HuH-7 (cell line): ENCODE results near the gene NPAS2.

Experiments used
- DNase-seq: peaks from one replicate; pipeline ENCODE4 v3.0.0; 2011; ENCODE audit warnings: low spot score

NPAS2 gene

DNA sequence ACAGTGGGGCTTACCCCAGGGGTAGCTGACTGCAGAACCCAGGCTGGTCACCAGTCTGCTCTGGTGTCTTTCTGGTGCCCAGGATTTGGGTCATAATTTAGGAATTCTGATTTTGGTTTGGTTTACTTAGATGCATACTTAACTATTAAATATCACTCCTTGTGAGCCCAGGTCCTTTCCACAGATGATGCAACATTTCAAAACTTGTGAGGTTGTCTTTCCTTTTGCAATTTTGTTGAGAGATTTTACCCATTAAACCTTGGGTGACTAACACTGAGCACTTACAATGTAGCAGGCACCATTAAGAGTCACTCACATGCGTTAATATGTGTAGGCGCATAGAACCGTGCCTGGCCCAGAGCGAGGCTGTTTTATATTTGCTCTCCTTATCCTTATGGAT is 120.3 kb downstream of the NPAS2 start:
- DNase-seq, result no peak

- no peak for DNase-seq
Observed at GRCh38 chr2:100940766-100941645, 121.1 kb downstream of the NPAS2 start.

GRCh38 chr2:100941646-100942240 is 121.8 kb downstream of the NPAS2 start:
- DNase-seq, result no peak

DNA sequence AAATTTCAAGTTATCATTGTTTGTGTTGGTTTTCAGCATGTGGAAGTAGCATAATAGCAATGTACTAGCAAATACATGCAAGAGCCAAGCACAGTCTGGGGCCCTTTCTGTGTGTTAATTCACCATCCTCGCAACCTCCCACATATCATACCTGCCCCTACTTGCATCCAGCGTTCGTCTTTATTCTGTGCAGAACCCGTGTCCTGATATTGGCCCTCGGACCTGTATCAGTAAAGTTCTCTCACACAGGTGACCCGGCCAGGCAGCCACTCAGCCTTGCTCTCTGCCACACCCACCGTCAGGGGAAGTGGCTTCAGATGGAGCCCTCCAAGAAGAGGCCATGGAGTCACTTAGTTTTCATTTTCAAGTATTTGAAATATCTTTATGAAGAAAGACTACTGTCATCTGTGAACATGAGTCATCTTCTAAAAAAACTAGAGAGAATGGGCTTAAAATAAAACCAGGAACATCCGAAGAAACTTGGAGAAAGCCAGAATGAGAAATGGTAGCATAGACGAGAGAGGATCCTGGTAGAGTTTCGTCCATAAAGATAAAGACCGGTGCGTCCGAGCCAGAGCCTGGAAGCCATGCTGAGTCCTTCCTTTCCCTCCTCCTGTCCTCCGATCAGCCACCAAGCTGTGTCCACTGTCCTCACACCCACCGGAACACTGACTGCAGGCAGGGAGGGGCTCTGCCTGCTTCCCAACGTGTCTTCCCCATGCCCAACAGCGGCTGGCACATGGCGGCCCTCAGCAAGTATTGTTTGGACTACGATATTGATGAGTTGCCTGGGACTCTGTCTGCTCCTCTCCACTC is 124.9 kb downstream of the NPAS2 start:
- no peak for DNase-seq

DNA sequence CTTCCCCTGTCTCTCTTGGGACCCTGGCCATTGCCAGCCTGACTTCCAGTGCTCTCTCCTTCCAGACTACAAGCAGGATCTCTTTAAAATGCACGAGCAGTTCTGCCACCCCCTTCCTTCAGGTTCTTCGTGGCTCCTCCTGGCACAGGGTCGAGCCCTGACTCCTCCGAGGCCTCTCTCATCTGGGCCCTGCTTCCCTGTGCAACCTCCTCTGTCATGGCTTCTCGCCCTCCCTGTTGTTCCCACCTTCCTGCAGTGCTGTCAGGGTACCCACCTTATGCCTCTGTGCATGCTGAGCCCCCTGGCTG is 125.4 kb downstream of the NPAS2 start:
- DNase-seq, result no peak

GRCh38 chr2:100945930-100946607 is 126.1 kb downstream of the NPAS2 start:
- DNase-seq, result no peak

DNA sequence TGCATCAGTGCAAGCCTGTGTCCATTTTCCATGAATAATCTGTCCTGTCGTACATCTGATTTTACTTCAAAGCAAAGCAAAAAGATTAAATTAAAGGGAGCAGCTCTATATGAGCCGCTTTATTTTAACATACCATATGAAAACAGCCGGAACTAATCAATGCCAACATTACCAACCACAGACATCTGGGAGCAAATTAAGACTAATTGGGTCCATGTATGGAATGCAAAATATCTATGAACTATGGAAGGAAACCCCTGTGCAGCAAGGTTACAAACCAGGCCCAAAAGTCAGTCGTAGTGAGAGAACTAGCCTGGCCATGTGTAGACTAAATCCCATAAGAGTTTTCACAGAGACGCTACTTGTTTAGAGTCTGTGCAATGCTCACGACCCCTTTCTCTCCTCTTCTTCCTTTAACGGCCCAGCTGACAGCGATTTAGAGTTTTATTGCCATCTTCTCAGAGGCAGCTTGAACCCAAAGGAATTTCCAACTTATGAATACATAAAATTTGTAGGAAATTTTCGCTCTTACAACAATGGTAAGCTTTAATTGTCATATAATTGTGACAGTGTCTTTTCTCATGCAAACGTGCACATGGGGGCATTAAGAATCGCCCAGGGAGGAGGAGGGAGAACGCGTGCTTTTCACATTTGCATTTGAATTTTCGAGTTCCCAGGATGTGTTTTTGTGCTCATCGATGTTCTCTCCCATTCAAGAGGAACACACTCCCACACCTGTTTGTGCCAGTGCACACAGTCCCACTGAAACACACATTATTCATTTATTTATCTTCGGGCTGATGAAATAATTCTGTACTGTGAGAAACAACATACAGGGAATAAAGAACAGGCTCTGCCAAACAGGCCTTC is 129.2 kb downstream of the NPAS2 start:
- DNase-seq, result no peak

GRCh38 chr2:100952512-100952911 is 132.6 kb downstream of the NPAS2 start:
- DNase-seq, result no peak

GRCh38 chr2:100953406-100954043 is 133.6 kb downstream of the NPAS2 start:
- DNase-seq, result no peak

DNA sequence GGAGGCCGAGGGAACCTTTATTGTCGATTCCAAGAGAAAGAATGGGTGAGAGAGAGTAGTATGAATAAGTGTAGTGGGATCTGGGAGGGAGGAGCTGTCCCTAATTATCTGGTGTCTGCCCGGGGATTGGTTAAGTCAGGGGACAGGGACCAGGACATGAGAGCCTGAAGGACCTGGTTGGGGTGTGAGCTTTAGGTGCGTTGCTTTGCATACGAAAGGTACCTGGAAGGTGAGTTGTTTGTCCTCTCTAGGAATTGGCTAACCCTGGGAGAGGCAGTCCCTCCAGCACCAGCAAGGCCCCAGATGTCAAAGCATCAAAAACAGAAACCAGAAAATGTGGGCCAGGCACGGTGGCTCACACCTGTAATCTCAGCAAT is 134.1 kb downstream of the NPAS2 start:
- no peak for DNase-seq

DNA sequence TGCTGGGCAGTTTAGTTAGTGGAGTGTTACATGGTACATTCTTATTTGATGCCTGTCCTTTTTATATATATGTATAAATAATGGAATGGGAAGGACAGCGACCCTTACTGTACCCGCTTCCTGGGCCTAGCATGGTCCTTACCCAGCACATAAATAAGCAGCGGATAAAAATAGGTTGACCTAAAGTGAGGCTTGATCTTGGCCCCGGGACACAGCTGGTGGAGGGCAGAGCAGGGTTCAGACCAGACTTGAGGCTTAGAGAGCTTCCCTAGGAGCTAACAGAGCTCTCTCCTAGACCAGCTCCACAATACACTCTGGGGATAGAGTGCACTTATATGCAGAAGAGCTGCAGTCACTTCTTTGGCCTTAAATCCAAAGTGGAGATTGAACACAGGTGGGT is 135.3 kb downstream of the NPAS2 start:
- DNase-seq, result no peak

DNA sequence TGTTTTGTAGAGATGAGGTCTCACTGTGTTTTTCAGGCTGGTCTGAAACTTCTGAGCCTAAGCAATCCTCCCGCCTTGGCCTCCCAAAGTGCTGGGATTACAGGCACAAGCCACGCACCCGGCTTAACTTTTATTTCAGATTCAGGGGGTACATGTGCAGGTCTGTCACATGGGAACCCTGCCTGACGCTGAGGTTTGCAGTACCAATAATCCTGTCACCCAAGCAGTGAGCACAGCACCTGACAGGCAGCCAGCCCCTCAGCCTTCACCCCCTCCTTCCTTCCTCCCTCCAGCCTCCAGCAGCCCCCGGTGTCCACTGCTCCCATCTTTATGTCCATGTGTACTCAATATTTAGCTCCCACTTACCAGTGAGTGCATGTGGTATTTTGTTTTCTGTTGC is 136.1 kb downstream of the NPAS2 start:
- DNase-seq, result no peak

DNA sequence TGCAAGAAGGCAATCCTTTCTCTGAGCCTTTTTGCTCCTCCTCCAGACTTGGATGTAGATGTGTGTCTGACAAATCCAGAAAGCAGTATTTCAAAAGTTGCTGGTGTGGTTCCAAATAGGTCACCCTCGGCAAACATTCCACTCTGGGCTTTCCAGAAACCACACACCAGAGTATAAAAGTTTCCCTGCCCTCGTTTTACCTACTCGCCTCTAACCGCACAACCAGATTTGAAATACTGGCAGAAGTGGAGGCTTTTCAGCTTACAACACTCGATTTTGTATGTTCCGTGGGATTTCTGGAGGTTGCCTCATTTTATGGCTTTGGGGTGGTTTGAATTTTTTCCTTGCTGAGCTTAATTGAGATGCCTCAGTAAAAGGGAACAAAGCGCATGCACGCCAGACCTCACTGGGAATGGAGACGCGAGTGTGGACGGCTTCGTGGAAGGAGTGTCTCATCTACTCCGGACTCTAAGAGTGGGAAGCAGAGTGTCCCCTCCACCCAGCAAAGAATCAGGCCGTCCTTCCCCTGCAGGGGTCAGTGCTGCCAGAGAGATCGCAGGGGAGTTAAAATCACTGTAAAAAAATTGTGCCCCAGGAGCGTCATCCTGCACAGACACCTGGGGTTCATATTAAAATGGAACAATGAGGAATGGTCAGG is 138.2 kb downstream of the NPAS2 start:
- no peak for DNase-seq

DNA sequence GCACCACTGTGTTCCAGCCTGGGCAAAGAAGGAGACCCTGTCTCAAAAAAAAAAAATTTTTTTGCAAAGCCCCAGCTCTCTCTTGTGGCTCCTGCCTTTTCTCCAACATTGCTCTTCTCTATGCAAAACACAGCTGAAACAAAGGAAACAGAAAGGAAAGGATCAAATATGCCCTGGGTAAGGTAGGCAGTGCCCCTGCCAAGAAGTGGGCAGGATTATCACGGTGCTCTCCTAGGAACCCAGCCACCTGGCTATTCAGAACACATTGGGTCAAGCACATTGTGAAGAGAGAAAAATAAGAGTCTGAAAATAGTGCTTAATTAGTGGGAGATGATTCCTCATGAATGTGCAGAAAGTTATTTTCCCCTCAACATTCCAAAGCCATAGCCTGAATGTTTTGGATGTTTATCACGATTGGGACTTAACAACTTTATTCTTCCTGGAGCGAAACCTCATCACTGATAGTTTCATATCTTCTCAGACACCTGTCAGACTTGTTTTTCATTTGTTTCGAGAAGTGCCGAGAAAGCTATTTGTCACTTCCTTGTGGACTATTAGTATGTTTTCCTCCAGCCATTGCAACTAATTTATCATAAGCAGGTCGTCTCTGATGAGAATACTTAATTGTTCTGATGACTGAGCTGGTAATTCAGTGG is 139.4 kb downstream of the NPAS2 start:
- DNase-seq, result no peak

DNA sequence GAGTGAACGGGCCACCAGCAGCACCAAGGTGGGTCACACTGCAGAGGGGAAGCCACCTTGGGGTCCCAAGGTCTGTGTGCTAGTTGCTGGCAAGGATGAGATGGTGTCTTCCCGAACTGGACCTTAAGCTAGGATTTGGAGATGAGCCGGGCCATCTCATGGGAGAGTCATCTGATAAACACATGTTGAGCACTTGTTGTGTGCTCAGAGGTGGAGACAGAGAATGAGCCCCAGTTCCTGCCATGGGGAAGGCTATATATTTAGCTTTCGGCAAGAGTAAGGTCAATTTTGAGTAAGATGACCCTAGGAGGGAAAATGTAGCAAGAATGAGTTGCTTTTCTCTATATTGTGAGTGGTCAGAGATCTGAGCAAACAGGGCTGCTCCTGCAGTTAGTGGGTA is 140.7 kb downstream of the NPAS2 start:
- no peak for DNase-seq

DNA sequence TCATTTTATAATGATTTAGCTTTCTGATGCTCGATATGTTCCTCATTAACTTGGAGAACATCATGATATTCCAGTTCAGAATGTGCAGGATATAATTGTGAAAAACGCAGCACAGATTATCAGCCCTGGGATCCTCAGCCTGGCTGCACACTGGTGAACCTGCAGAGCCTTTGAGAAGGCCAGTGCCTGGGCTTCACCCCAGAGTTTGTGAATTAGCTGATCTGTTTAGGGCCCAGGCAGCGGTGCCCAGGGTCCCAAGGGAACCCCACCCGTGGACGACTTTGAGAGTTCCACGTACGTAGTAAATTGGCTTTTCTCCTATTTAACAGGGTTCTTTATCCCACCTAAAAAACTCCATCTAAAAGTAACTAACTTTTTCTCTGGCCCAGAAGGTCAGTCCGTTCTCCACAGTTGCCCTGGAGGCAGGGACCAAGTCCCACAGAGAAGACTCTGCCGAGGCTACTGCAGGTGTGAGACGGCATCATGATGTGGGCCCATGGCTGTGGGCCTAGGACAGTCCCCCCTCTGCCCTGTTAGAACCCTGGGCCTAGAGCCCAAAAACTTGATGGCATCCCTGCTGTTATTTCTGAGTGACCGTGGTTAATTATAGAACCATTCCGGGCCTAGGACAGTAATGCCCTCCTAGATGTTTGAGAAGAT is 142.6 kb downstream of the NPAS2 start:
- DNase-seq, result no peak

GRCh38 chr2:100963026-100963375 is 143.1 kb downstream of the NPAS2 start:
- DNase-seq, result no peak

- no peak for DNase-seq
Observed at GRCh38 chr2:100964222-100964621, 144.3 kb downstream of the NPAS2 start.

- no peak for DNase-seq
Observed at GRCh38 chr2:100964681-100965169, 144.8 kb downstream of the NPAS2 start.
